Activated gamma-delta T cell (primary cell): ENCODE measurements around the gene PAX2.

Experiments used
- DNase-seq: peaks from one replicate; lab custom pipeline; 2025; lab: John Stamatoyannopoulos, UW

The PAX2 gene

GRCh38 chr10:100791369-100792058, 46.1 kb downstream of the PAX2 start:
- no peak for DNase-seq

GRCh38 chr10:100792574-100792973, 47.2 kb downstream of the PAX2 start:
- no peak for DNase-seq

GRCh38 chr10:100793055-100793454, 47.7 kb downstream of the PAX2 start:
- DNase-seq, result no peak

GRCh38 chr10:100799881-100800280, 54.5 kb downstream of the PAX2 start:
- DNase-seq, result no peak

- DNase-seq, result no peak
These were observed 55.5 kb downstream of the PAX2 start for GRCh38 chr10:100800931-100801330.

- DNase-seq, result no peak
These were observed 56.8 kb downstream of the PAX2 start for GRCh38 chr10:100802196-100802595.

GRCh38 chr10:100802607-100803006, 57.2 kb downstream of the PAX2 start:
- no peak for DNase-seq

GRCh38 chr10:100803492-100803891, 58.1 kb downstream of the PAX2 start:
- no peak for DNase-seq

GRCh38 chr10:100803908-100804307, 58.5 kb downstream of the PAX2 start:
- DNase-seq, result no peak

- no peak for DNase-seq
These were observed 60.4 kb downstream of the PAX2 start for GRCh38 chr10:100805543-100806355.

- no peak for DNase-seq
These were observed 60.9 kb downstream of the PAX2 start for GRCh38 chr10:100806356-100806645.

GRCh38 chr10:100807241-100807951, 62.0 kb downstream of the PAX2 start:
- DNase-seq, result no peak

GRCh38 chr10:100808876-100809275, 63.5 kb downstream of the PAX2 start:
- DNase-seq, result no peak

- DNase-seq, result no peak
These were observed 64.9 kb downstream of the PAX2 start for GRCh38 chr10:100810091-100810834.

- no peak for DNase-seq
These were observed 65.4 kb downstream of the PAX2 start for GRCh38 chr10:100810835-100811116.

- DNase-seq, result no peak
These were observed 65.9 kb downstream of the PAX2 start for GRCh38 chr10:100811261-100811660.

- no peak for DNase-seq
These were observed 66.7 kb downstream of the PAX2 start for GRCh38 chr10:100811752-100812750.

- no peak for DNase-seq
These were observed 67.6 kb downstream of the PAX2 start for GRCh38 chr10:100812978-100813377.

GRCh38 chr10:100814751-100815474, 69.5 kb downstream of the PAX2 start:
- DNase-seq, result no peak

GRCh38 chr10:100816671-100817070, 71.3 kb downstream of the PAX2 start:
- DNase-seq, result no peak
